Astrocyte (in vitro differentiated cells and primary cell): Measurements from ENCODE around the gene API5. TPM values are rescaled to one million over a fixed set of nuclear protein-coding genes. Genes with fewer than 3 reads are reported as not detected.

Experiments
- DNase-seq: peaks from one replicate; pipeline ENCODE4 v3.0.0-alpha.2; 2010; ENCODE audit warnings: low read depth
- FAIRE-seq: peaks from 2 replicates; lab custom pipeline; 2011; peaks lifted over from hg19 to GRCh38; lab: Jason Lieb, UNC
- H2AFZ ChIP-seq: 2 replicates; pipeline ENCODE4 v1.6.0; 2012; ENCODE audit warnings: low read depth, low read length, inconsistent platforms
- H3K27ac ChIP-seq: 2 replicates; pipeline ENCODE4 v1.5.1; 2011; ENCODE audit warnings: low read depth, low read length, inconsistent platforms
- H3K27me3 ChIP-seq: 2 replicates; pipeline ENCODE4 v1.6.0; 2011; ENCODE audit warnings: low read length, inconsistent platforms; ENCODE audit not compliant: insufficient read depth
- H3K36me3 ChIP-seq: 2 replicates; pipeline ENCODE4 v1.5.1; 2011; ENCODE audit warnings: low read length, inconsistent platforms; ENCODE audit not compliant: insufficient read depth
- H3K4me1 ChIP-seq: 2 replicates; pipeline ENCODE4 v1.5.1; 2011; ENCODE audit warnings: low read length, inconsistent platforms; ENCODE audit not compliant: insufficient read depth
- H3K4me2 ChIP-seq: 2 replicates; pipeline ENCODE4 v1.6.0; 2012; ENCODE audit warnings: low read length, inconsistent platforms
- H3K4me3 ChIP-seq: 2 replicates; pipeline ENCODE4 v1.5.1; 2011; ENCODE audit warnings: low read depth, mild to moderate bottlenecking, low read length, inconsistent platforms; ENCODE audit not compliant: insufficient read depth
- H3K79me2 ChIP-seq: 2 replicates; pipeline ENCODE4 v1.6.0; 2012; ENCODE audit warnings: mild to moderate bottlenecking, low read length, inconsistent platforms; ENCODE audit not compliant: insufficient read depth
- H3K9ac ChIP-seq: 2 replicates; pipeline ENCODE4 v1.6.0; 2012; ENCODE audit warnings: mild to moderate bottlenecking, low read length, inconsistent platforms
- H3K9me3 ChIP-seq: 2 replicates; pipeline ENCODE4 v1.5.1; 2012; ENCODE audit warnings: low read depth, mild to moderate bottlenecking, low read length, inconsistent platforms; ENCODE audit not compliant: insufficient read depth
- H4K20me1 ChIP-seq: 2 replicates; pipeline ENCODE4 v1.6.0; 2012; ENCODE audit warnings: low read length, inconsistent platforms; ENCODE audit not compliant: insufficient read depth
- H3K27ac Mint-ChIP-seq: one replicate; pipeline ENCODE4 v1.8.0; 2021; ENCODE audit warnings: mild to moderate bottlenecking, mixed read lengths; ENCODE audit not compliant: unreplicated experiment
- H3K27me3 Mint-ChIP-seq: one replicate; pipeline ENCODE4 v1.8.0; 2021; ENCODE audit warnings: low read depth, mixed read lengths; ENCODE audit not compliant: unreplicated experiment
- H3K36me3 Mint-ChIP-seq: one replicate; pipeline ENCODE4 v1.8.0; 2021; ENCODE audit warnings: low read depth, mixed read lengths; ENCODE audit not compliant: unreplicated experiment
- H3K4me1 Mint-ChIP-seq: one replicate; pipeline ENCODE4 v1.8.0; 2021; ENCODE audit warnings: low read depth, mixed read lengths; ENCODE audit not compliant: unreplicated experiment
- H3K4me3 Mint-ChIP-seq: one replicate; pipeline ENCODE4 v1.8.0; 2021; ENCODE audit warnings: mild to moderate bottlenecking, moderate library complexity, mixed read lengths; ENCODE audit not compliant: unreplicated experiment
- H3K9me3 Mint-ChIP-seq: one replicate; pipeline ENCODE4 v1.8.0; 2021; ENCODE audit warnings: mild to moderate bottlenecking, mixed read lengths; ENCODE audit not compliant: unreplicated experiment
- EZH2 ChIP-seq: IDR thresholded peaks from 2 replicates; pipeline ENCODE4 v1.6.1; 2012; ENCODE audit warnings: mild to moderate bottlenecking, low read length, inconsistent platforms; ENCODE audit not compliant: insufficient read depth
- total RNA-seq: library from RNA; stranded (reverse); gene quantifications from 2 replicates; pipeline ENCODE4 v1.2.1, GENCODE V29; 2021
- TF ChIP-seq, protein P1 (sequence below): IDR thresholded peaks from 2 replicates; pipeline ENCODE4 v1.5.1; 2011; ENCODE audit warnings: low read depth, mild to moderate bottlenecking, inconsistent platforms, low read length, moderate library complexity; ENCODE audit not compliant: insufficient read depth

Gene API5
- total RNA-seq, 1 donor from 2014 or later = 118 TPM

- peaks cover 4% of the 10 kb centered on the region for H3K4me1 Mint-ChIP-seq
- Histone ChIP-seq H3K79me2 (no peaks in the 10 kb centered on the region), H3K9me3 (no peaks in the 10 kb centered on the region), H3K9ac (no peak overlapping the region), H3K4me3 (no peak overlapping the region), H2AFZ (no peak overlapping the region), H3K27me3 (peaks cover 2% of the 10 kb centered on the region), H3K27ac (no peak overlapping the region), H3K36me3 (no peaks in the 10 kb centered on the region), H3K4me2 (no peak overlapping the region), H3K4me1 (no peaks in the 10 kb centered on the region), H4K20me1 (no peaks in the 10 kb centered on the region)
- H3K9me3 Mint-ChIP-seq = no peaks in the 10 kb centered on the region
- TF ChIP-seq, protein P1, sequence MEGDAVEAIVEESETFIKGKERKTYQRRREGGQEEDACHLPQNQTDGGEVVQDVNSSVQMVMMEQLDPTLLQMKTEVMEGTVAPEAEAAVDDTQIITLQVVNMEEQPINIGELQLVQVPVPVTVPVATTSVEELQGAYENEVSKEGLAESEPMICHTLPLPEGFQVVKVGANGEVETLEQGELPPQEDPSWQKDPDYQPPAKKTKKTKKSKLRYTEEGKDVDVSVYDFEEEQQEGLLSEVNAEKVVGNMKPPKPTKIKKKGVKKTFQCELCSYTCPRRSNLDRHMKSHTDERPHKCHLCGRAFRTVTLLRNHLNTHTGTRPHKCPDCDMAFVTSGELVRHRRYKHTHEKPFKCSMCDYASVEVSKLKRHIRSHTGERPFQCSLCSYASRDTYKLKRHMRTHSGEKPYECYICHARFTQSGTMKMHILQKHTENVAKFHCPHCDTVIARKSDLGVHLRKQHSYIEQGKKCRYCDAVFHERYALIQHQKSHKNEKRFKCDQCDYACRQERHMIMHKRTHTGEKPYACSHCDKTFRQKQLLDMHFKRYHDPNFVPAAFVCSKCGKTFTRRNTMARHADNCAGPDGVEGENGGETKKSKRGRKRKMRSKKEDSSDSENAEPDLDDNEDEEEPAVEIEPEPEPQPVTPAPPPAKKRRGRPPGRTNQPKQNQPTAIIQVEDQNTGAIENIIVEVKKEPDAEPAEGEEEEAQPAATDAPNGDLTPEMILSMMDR = no peak
- TF ChIP-seq EZH2 = no peak
- no peak for FAIRE-seq
- no peak overlapping the region for H3K27ac Mint-ChIP-seq
- no peaks in the 10 kb centered on the region for H3K36me3 Mint-ChIP-seq
- H3K4me3 Mint-ChIP-seq = no peak overlapping the region
- DNase-seq = no peak
- peaks cover 8% of the 10 kb centered on the region for H3K27me3 Mint-ChIP-seq
Observed at GRCh38 chr11:43285826-43286225, 26.0 kb upstream of the API5 start.

DNA sequence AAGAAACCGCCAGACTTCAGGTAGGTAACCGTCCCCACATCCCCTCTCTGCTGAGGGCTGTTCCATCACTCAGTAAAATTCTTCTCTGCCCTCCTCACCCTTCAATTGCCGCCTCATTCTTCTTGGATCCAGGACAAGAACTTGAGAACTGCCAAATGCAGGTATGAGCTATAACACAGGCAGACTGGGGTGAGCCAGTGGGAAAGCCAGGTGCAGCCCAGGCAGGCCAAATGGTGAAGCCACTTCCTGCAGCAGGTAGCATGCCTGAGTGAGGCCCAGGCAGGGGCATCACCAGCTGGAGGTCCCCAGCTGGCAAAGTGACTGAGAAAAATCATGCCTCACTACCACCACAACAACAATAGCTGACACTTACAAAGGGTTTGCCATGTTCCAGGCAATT lies 22.4 kb upstream of the API5 start:
- Histone ChIP-seq H3K9me3 (no peaks in the 10 kb centered on the region), H3K9ac (no peak overlapping the region), H3K36me3 (no peaks in the 10 kb centered on the region), H2AFZ (no peak overlapping the region), H3K4me1 (no peaks in the 10 kb centered on the region), H3K4me3 (no peak overlapping the region), H4K20me1 (no peaks in the 10 kb centered on the region), H3K27me3 (no peaks in the 10 kb centered on the region), H3K79me2 (no peaks in the 10 kb centered on the region), H3K27ac (no peak overlapping the region), H3K4me2 (no peak overlapping the region)
- peaks cover 6% of the 10 kb centered on the region for H3K9me3 Mint-ChIP-seq
- H3K27me3 Mint-ChIP-seq = no peaks in the 10 kb centered on the region
- no peak overlapping the region for H3K27ac Mint-ChIP-seq
- DNase-seq (no peak), FAIRE-seq (no peak)
- H3K4me3 Mint-ChIP-seq = no peak overlapping the region
- no peaks in the 10 kb centered on the region for H3K36me3 Mint-ChIP-seq
- H3K4me1 Mint-ChIP-seq = peaks cover 4% of the 10 kb centered on the region
- TF ChIP-seq, protein P1 = no peak
- no peak for TF ChIP-seq EZH2

DNA sequence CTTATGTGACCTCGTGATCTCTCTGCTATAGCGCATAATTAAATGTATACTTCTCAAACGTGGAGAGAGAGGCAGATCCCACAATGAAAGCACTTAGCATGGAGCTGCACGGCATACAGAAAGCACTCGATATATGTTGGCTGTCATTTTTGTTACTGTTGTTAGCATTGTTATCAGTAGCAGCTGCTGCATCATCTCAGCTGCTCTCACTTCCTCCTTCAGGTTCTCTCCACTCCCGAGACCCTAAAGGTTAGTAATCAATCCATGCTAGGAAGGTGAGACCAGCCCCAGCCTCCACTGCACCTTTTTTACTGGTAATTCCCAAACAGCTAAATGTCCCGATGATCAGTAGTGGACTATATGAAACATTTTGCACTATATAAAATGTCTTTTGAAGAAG lies 13.4 kb upstream of the API5 start:
- Mint-ChIP-seq H3K9me3 (peaks cover 24% of the 10 kb centered on the region), H3K4me3 (no peak overlapping the region), H3K27ac (no peak overlapping the region), H3K36me3 (no peaks in the 10 kb centered on the region), H3K27me3 (peaks cover 2% of the 10 kb centered on the region), H3K4me1 (no peaks in the 10 kb centered on the region)
- Histone ChIP-seq H4K20me1 (no peaks in the 10 kb centered on the region), H3K79me2 (no peaks in the 10 kb centered on the region), H3K36me3 (no peaks in the 10 kb centered on the region), H3K9ac (no peak overlapping the region), H3K27me3 (no peaks in the 10 kb centered on the region), H3K27ac (no peak overlapping the region), H3K4me3 (no peak overlapping the region), H3K4me1 (no peaks in the 10 kb centered on the region), H2AFZ (no peak overlapping the region), H3K4me2 (no peak overlapping the region), H3K9me3 (peaks cover 3% of the 10 kb centered on the region)
- TF ChIP-seq, protein P1 = no peak
- TF ChIP-seq EZH2 = no peak
- no peak for DNase-seq
- FAIRE-seq = no peak
